ENCODE data around the gene ADAM8.
"Not testable (repeated sequence)": the region's sequence is repeated elsewhere in the genome, so short reads cannot be mapped to it uniquely, and the experiment has no call there.

Gene ADAM8

DNA sequence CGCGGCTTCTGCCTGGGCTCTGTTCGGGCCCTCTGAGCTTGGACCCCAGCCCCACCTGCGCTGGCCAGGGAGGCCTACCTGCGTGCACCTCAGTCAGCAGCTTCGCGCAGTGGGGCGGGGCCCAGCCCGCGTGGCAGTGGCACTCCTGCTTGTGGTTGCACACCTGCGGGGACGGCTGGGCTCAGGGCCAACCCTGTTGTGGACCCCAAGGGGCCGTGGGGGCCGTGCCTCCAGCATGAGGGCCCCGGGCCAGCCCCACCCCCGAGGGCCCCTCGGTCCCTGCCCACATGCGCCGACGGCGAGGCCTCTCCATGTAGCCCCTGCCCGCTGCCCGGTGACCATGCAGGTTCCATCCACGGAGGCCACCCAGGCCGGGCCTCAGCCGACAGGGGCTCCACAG lies 7.3 kb downstream of the ADAM8 start:
- Histone ChIP-seq H3K27ac (ENCODE audit: low read depth, low read length) (no peak overlapping the region), H3K9me3 (ENCODE audit: control insufficient read depth in 1 of 2, low read length in 2 of 2) (no peaks in the 10 kb centered on the region), H3K4me1 (ENCODE audit: control insufficient read depth in 1 of 2, insufficient read depth in 2 of 2, low read length in 2 of 2) (peaks cover 1 to 15% of the 10 kb centered on the region in 2 donors), H3K36me3 (ENCODE audit: control insufficient read depth in 1 of 2, insufficient read depth in 2 of 2, low read length in 2 of 2) (peaks cover 3 to 5% of the 10 kb centered on the region in 2 donors), H3K9ac (ENCODE audit: low read depth in 1 of 2, low read length in 2 of 2) (no peak overlapping the region), H3K4me3 (ENCODE audit: low read depth in 1 of 2, low read length in 2 of 2) (no peak overlapping the region), H3K27me3 (ENCODE audit: control insufficient read depth in 1 of 2, insufficient read depth in 2 of 2, low read length in 2 of 2) (no peaks in the 10 kb centered on the region)

GRCh38 chr10:133268532-133268931 lies 8.1 kb downstream of the ADAM8 start:
- H3K36me3 ChIP-seq (ENCODE audit: control insufficient read depth in 1 of 2, insufficient read depth in 2 of 2, low read length in 2 of 2): peaks cover 3 to 5% of the 10 kb centered on the region in 2 donors
- no peak overlapping the region for H3K27ac ChIP-seq (ENCODE audit: low read depth, low read length)
- no peak overlapping the region for H3K4me3 ChIP-seq (ENCODE audit: low read depth in 1 of 2, low read length in 2 of 2)
- H3K9ac ChIP-seq (ENCODE audit: low read depth in 1 of 2, low read length in 2 of 2): no peak overlapping the region
- no peaks in the 10 kb centered on the region for H3K9me3 ChIP-seq (ENCODE audit: control insufficient read depth in 1 of 2, low read length in 2 of 2)
- peaks cover 4 to 16% of the 10 kb centered on the region in 2 donors for H3K4me1 ChIP-seq (ENCODE audit: control insufficient read depth in 1 of 2, insufficient read depth in 2 of 2, low read length in 2 of 2)
- H3K27me3 ChIP-seq (ENCODE audit: control insufficient read depth in 1 of 2, insufficient read depth in 2 of 2, low read length in 2 of 2): no peaks in the 10 kb centered on the region

DNA sequence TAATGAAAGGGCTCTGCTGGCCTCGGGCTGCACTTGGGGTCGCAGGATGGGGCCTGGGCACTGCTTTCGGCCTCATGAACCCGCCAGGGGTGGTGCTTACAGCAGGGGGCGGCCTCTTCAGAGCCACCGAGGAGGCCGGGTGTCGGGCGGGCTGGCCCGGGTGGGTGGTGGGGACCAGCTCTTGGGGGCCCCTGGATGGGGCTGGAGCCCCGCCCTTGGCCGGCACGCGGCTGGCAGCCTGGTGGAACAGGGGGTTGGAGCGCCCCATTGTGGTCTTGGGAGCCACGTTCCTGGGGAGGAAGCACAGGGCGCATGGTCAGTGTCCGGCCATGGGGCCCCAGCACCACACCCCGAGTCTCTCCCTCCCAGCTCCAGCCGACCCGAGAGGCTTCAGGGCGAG lies 8.8 kb downstream of the ADAM8 start:
- H3K9me3 ChIP-seq (ENCODE audit: control insufficient read depth in 1 of 2, low read length in 2 of 2): no peaks in the 10 kb centered on the region
- no peak overlapping the region for H3K27ac ChIP-seq (ENCODE audit: low read depth, low read length)
- H3K4me3 ChIP-seq (ENCODE audit: low read depth in 1 of 2, low read length in 2 of 2): no peak overlapping the region
- no peak overlapping the region for H3K9ac ChIP-seq (ENCODE audit: low read depth in 1 of 2, low read length in 2 of 2)
- H3K36me3 ChIP-seq (ENCODE audit: control insufficient read depth in 1 of 2, insufficient read depth in 2 of 2, low read length in 2 of 2): peaks cover 3 to 5% of the 10 kb centered on the region in 2 donors
- H3K27me3 ChIP-seq (ENCODE audit: control insufficient read depth in 1 of 2, insufficient read depth in 2 of 2, low read length in 2 of 2): peaks cover 0 to 3% of the 10 kb centered on the region in 2 donors
- H3K4me1 ChIP-seq (ENCODE audit: control insufficient read depth in 1 of 2, insufficient read depth in 2 of 2, low read length in 2 of 2): peaks cover 9 to 19% of the 10 kb centered on the region in 2 donors

DNA sequence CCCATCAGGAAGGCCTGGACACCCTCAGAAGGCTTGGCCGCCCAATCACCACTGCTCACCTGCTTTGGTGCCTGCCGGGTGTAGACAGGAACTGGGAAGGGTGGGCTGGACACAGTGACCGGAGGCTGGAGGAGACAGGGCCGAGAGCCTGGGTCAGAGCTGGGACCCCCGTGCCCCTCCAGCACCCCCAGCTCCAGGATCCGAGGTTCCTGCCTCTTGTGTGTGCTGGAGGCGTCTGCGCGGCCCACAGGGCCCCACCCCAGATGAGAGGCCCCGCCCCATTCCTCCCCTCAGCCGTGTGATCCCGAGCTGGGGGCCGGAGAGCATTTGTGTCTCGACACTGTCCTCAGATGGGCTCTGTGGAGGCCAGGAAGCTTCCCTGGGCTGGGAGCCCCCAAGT lies 9.4 kb downstream of the ADAM8 start:
- peaks cover 15 to 24% of the 10 kb centered on the region in 2 donors for H3K4me1 ChIP-seq (ENCODE audit: control insufficient read depth in 1 of 2, insufficient read depth in 2 of 2, low read length in 2 of 2)
- H3K9me3 ChIP-seq (ENCODE audit: control insufficient read depth in 1 of 2, low read length in 2 of 2): no peaks in the 10 kb centered on the region
- H3K9ac ChIP-seq (ENCODE audit: low read depth in 1 of 2, low read length in 2 of 2): no peak overlapping the region
- H3K27me3 ChIP-seq (ENCODE audit: control insufficient read depth in 1 of 2, insufficient read depth in 2 of 2, low read length in 2 of 2): peaks cover 0 to 5% of the 10 kb centered on the region in 2 donors
- H3K4me3 ChIP-seq (ENCODE audit: low read depth in 1 of 2, low read length in 2 of 2): no peak overlapping the region
- no peak overlapping the region for H3K27ac ChIP-seq (ENCODE audit: low read depth, low read length)
- H3K36me3 ChIP-seq (ENCODE audit: control insufficient read depth in 1 of 2, insufficient read depth in 2 of 2, low read length in 2 of 2): peaks cover 3 to 5% of the 10 kb centered on the region in 2 donors

- Histone ChIP-seq H3K9me3 (ENCODE audit: control insufficient read depth in 1 of 2, low read length in 2 of 2) (no peaks in the 10 kb centered on the region), H3K27me3 (ENCODE audit: control insufficient read depth in 1 of 2, insufficient read depth in 2 of 2, low read length in 2 of 2) (peaks cover 0 to 5% of the 10 kb centered on the region in 2 donors), H3K36me3 (ENCODE audit: control insufficient read depth in 1 of 2, insufficient read depth in 2 of 2, low read length in 2 of 2) (peaks cover 3 to 5% of the 10 kb centered on the region in 2 donors), H3K4me1 (ENCODE audit: control insufficient read depth in 1 of 2, insufficient read depth in 2 of 2, low read length in 2 of 2) (peaks cover 17 to 28% of the 10 kb centered on the region in 2 donors), H3K9ac (ENCODE audit: low read depth in 1 of 2, low read length in 2 of 2) (no peak overlapping the region), H3K4me3 (ENCODE audit: low read depth in 1 of 2, low read length in 2 of 2) (no peak overlapping the region), H3K27ac (ENCODE audit: low read depth, low read length) (no peak overlapping the region)
Measured at GRCh38 chr10:133266056-133266795, 10.4 kb downstream of the ADAM8 start.

GRCh38 chr10:133265052-133265451 lies 11.6 kb downstream of the ADAM8 start:
- H3K4me3 ChIP-seq (ENCODE audit: low read depth in 1 of 2, low read length in 2 of 2); H3K9ac ChIP-seq (ENCODE audit: low read depth in 1 of 2, low read length in 2 of 2); H3K27me3 ChIP-seq (ENCODE audit: control insufficient read depth in 1 of 2, insufficient read depth in 2 of 2, low read length in 2 of 2); H3K36me3 ChIP-seq (ENCODE audit: control insufficient read depth in 1 of 2, insufficient read depth in 2 of 2, low read length in 2 of 2); H3K27ac ChIP-seq (ENCODE audit: low read depth, low read length); H3K9me3 ChIP-seq (ENCODE audit: control insufficient read depth in 1 of 2, low read length in 2 of 2): not testable (repeated sequence)
- H3K4me1 ChIP-seq (ENCODE audit: control insufficient read depth in 1 of 2, insufficient read depth in 2 of 2, low read length in 2 of 2): peaks cover 17 to 40% of the 10 kb centered on the region in 2 donors

DNA sequence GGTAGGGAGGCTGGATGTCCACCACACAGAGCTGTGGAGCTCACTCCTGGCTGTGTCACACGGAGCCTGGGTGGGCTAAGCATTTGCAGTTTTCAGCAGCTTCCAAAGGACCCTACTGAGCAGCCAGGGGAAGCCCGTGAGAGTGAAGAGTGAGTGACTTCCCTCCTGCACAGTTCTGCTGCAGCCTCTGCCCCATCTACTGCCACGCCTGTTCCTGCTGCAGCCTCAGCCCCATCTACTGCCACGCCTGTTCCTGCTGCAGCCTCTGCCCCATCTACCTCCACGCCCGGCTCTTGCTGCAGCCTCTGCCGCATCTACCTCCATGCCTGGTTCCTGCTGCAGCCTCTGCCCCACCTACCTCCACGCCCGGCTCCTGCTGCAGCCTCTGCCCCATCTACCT lies 12.2 kb downstream of the ADAM8 start:
- H3K9ac ChIP-seq (ENCODE audit: low read depth in 1 of 2, low read length in 2 of 2): no peak overlapping the region
- H3K36me3 ChIP-seq (ENCODE audit: control insufficient read depth in 1 of 2, insufficient read depth in 2 of 2, low read length in 2 of 2): no peaks in the 10 kb centered on the region
- H3K27me3 ChIP-seq (ENCODE audit: control insufficient read depth in 1 of 2, insufficient read depth in 2 of 2, low read length in 2 of 2): peaks cover 0 to 5% of the 10 kb centered on the region in 2 donors
- peaks cover 23 to 45% of the 10 kb centered on the region in 2 donors for H3K4me1 ChIP-seq (ENCODE audit: control insufficient read depth in 1 of 2, insufficient read depth in 2 of 2, low read length in 2 of 2)
- no peak overlapping the region for H3K27ac ChIP-seq (ENCODE audit: low read depth, low read length)
- H3K4me3 ChIP-seq (ENCODE audit: low read depth in 1 of 2, low read length in 2 of 2): no peak overlapping the region
- no peaks in the 10 kb centered on the region for H3K9me3 ChIP-seq (ENCODE audit: control insufficient read depth in 1 of 2, low read length in 2 of 2)

- Histone ChIP-seq H3K9ac (ENCODE audit: low read depth in 1 of 2, low read length in 2 of 2) (no peak overlapping the region), H3K36me3 (ENCODE audit: control insufficient read depth in 1 of 2, insufficient read depth in 2 of 2, low read length in 2 of 2) (no peaks in the 10 kb centered on the region), H3K27ac (ENCODE audit: low read depth, low read length) (no peak overlapping the region), H3K27me3 (ENCODE audit: control insufficient read depth in 1 of 2, insufficient read depth in 2 of 2, low read length in 2 of 2) (peaks cover 0 to 5% of the 10 kb centered on the region in 2 donors), H3K4me3 (ENCODE audit: low read depth in 1 of 2, low read length in 2 of 2) (no peak overlapping the region), H3K9me3 (ENCODE audit: control insufficient read depth in 1 of 2, low read length in 2 of 2) (no peaks in the 10 kb centered on the region), H3K4me1 (ENCODE audit: control insufficient read depth in 1 of 2, insufficient read depth in 2 of 2, low read length in 2 of 2) (peaks cover 31 to 53% of the 10 kb centered on the region in 2 donors)
Measured at GRCh38 chr10:133263674-133264073, 13.0 kb downstream of the ADAM8 start.

DNA sequence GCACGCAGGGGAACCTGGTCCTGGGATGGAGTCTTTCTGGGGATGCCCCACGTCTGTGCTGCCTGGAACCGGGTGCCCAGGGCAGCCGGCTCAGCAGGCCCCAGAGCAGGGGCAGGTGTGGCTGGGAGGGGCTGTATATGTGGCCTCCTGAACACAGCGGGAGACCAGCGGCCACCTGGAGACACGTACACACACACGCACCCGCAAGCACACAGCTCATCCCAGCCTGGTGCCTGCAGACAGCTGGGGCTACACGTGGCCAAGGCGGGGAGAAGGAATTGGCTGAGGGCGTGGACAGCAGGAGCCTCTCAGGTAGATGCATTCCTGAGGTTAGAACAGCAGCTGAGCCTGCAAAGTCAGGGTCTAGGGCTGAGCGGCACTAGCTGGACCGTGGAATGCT lies 14.0 kb downstream of the ADAM8 start:
- no peaks in the 10 kb centered on the region for H3K9me3 ChIP-seq (ENCODE audit: control insufficient read depth in 1 of 2, low read length in 2 of 2)
- no peaks in the 10 kb centered on the region for H3K36me3 ChIP-seq (ENCODE audit: control insufficient read depth in 1 of 2, insufficient read depth in 2 of 2, low read length in 2 of 2)
- H3K4me3 ChIP-seq (ENCODE audit: low read depth in 1 of 2, low read length in 2 of 2): no peak overlapping the region
- no peak overlapping the region for H3K9ac ChIP-seq (ENCODE audit: low read depth in 1 of 2, low read length in 2 of 2)
- H3K27ac ChIP-seq (ENCODE audit: low read depth, low read length): no peak overlapping the region
- H3K4me1 ChIP-seq (ENCODE audit: control insufficient read depth in 1 of 2, insufficient read depth in 2 of 2, low read length in 2 of 2): peaks cover 40 to 63% of the 10 kb centered on the region in 2 donors
- peaks cover 0 to 5% of the 10 kb centered on the region in 2 donors for H3K27me3 ChIP-seq (ENCODE audit: control insufficient read depth in 1 of 2, insufficient read depth in 2 of 2, low read length in 2 of 2)

DNA sequence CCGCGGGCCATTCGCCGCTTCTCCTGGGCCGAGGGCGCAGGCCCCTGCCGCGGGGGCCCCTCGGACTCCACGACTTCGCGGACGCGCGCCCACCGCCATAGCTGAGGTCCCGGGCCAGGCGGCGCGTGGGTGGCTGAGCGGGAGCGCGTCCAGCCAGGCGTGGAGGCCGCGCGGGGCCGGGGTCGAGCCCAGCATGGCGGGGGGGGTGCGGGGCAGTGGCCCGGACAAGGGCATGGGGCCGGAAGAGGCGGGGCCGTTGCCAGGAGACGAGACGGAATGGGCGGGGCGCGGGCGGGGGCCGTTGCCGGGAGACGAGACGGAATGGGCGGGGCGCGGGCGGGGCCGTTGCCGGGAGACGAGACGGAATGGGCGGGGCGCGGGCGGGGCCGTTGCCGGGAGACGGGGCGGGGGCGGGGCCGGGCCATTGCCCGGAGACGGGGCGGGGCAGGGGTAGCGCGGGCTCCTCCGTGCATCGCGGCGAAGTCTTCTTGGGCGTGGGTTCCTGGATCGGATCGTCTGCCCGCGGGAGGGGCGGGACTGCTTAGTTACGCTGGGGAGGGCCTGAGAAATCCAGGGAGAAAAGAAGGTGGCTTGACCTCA lies 14.8 kb downstream of the ADAM8 start:
- H3K27me3 ChIP-seq (ENCODE audit: control insufficient read depth in 1 of 2, insufficient read depth in 2 of 2, low read length in 2 of 2): peaks cover 0 to 5% of the 10 kb centered on the region in 2 donors
- H3K9ac ChIP-seq (ENCODE audit: low read depth in 1 of 2, low read length in 2 of 2): peak overlapping the region; percentile 43 to 69
- H3K9me3 ChIP-seq (ENCODE audit: control insufficient read depth in 1 of 2, low read length in 2 of 2): no peaks in the 10 kb centered on the region
- peak overlapping the region; percentile 62 to 71 for H3K4me3 ChIP-seq (ENCODE audit: low read depth in 1 of 2, low read length in 2 of 2)
- H3K27ac ChIP-seq (ENCODE audit: low read depth, low read length): peak overlapping the region; percentile 70
- H3K4me1 ChIP-seq (ENCODE audit: control insufficient read depth in 1 of 2, insufficient read depth in 2 of 2, low read length in 2 of 2): peaks cover 43 to 70% of the 10 kb centered on the region in 2 donors
- no peaks in the 10 kb centered on the region for H3K36me3 ChIP-seq (ENCODE audit: control insufficient read depth in 1 of 2, insufficient read depth in 2 of 2, low read length in 2 of 2)

Measured in duodenal mucosa (tissue), 2 donors.